Measurements from ENCODE around the gene RAD51B.
A peak's percentile ranks its signal among the peaks of the same experiment; 100 is the strongest.

Gene RAD51B

GRCh38 chr14:67835596-67835995, 16.0 kb downstream of the RAD51B start:
- no peak for DNase-seq (ENCODE audit: low spot score)

DNA sequence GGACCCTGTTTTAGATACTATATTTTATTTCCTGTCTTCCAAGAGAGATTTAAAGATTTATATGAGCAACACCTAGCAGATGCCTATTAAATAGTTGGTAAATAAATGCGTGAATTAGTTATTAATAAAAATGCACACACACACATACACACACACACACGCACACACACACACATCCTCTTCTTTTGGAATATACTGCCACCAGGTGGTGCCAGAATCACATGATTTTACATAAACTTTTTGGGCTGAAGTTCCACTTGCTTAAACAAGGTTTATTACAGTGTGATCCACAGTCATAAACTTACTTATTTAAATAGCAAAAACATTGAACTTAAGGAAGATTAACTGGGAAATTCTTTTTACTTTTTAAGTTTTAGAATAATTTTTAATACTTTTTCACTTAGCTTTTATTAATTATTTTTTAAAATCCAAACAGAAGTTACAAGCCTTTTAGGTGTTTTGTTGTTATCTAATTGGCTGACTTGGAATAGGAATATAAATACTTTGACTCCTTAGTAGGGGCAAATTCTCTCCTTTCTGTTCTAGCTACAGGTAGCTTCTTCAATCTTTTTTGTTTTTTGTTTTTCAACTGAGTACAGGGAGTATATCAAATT, 17.5 kb downstream of the RAD51B start:
- peak; percentile 37 for TF ChIP-seq CTCF (IDR thresholded peaks at IDR 0.05; ENCODE audit: extremely low read depth, missing control alignments)
- DNase-seq (ENCODE audit: low spot score): peak; percentile 44

More at GRCh38 chr14:67835596-67835995, 16.0 kb downstream of the RAD51B start:
- TF ChIP-seq CTCF (IDR thresholded peaks at IDR 0.05; ENCODE audit: extremely low read depth, missing control alignments): no peak

- DNase-seq (ENCODE audit: low spot score): no peak
- no peak for TF ChIP-seq CTCF (IDR thresholded peaks at IDR 0.05; ENCODE audit: extremely low read depth, missing control alignments)
These were observed 26.5 kb downstream of the RAD51B start for GRCh38 chr14:67846029-67846610.

DNA sequence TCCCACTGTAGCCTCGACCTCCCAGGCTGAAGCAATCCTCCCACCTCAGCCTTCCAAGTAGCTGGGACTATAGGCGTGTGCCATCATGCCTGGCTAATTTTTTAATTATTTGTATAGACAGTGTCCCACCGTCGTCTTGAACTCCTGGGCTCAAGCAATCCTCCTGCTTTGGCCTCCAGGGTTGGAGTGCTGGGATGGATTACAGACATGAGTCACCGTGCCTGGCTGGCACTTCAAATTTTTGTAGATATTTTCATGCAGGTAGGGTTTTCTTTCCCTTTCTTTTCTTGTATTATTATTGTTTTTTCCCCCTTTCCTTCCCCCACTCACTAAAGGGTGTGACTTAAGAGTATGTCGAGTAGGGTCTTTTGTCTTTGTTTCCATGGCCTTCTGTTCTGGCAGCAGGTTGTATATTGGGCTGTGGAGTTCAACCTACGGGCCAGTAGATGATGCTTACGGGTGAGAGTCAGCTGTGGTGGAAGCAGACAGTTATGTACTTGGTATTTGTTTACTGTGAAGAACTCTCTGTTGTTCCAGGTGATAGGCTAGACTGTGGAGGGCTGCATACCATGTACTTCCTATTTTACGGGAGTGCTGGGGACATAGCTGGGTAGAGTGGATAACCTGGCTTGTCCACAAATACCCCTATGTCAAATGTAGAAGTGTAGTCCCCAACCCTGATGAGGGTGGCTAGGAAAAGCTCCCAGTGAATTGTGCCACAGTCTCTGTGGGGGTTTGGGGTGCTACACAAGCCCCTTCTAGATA, 30.7 kb downstream of the RAD51B start:
- no peak for DNase-seq (ENCODE audit: low spot score)
- TF ChIP-seq CTCF (IDR thresholded peaks at IDR 0.05; ENCODE audit: extremely low read depth, missing control alignments): no peak

DNA sequence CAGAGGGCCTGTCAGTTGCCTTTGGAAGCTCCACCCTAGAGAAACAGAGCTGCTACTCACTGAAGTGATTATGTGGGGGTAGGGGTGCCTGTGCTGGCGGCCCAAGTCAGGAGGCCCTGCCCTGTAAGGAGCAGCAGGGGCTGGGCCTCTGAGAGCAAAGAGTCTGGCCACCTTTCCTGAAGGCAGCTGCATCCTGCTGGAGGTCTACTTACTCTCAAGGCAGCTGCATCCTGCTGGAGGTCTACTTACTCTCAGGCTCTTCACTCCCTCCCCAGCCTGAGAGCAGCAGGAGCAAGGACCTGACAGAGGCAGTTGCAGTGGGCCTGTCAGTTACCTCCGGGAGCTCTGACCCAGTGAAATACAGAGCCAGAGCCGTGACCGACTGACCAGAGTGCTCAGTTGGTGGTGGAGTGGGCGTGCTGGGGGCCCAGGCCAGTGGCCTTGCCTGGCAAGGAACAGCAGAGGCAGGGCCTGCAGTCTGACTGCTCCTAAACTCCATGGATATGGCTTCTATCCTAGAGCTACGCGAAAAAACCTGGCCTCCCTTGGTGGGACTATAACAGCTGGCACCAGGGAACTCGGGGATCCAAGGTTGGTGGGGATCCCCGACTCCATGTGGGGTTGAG, 32.3 kb downstream of the RAD51B start:
- TF ChIP-seq CTCF (IDR thresholded peaks at IDR 0.05; ENCODE audit: extremely low read depth, missing control alignments): no peak
- no peak for DNase-seq (ENCODE audit: low spot score)

- no peak for TF ChIP-seq CTCF (IDR thresholded peaks at IDR 0.05; ENCODE audit: extremely low read depth, missing control alignments)
- peak; percentile 18 for DNase-seq (ENCODE audit: low spot score)
These were observed 33.5 kb downstream of the RAD51B start for GRCh38 chr14:67852926-67853604.

Data from GM20000 (cell line).